G401 (cell line): ENCODE measurements around the gene PCNT. TPM values are rescaled to one million over a fixed set of nuclear protein-coding genes. Genes with fewer than 3 reads are reported as not detected.
"Not testable (repeated sequence)": the region's sequence is repeated elsewhere in the genome, so short reads cannot be mapped to it uniquely, and the experiment has no call there.

Experiments
- DNase-seq: peaks from one replicate; pipeline ENCODE4 v3.0.0-alpha.2; 2015; ENCODE audit warnings: low spot score
- in situ Hi-C: cut with HindIII; loops from 2 replicates; pipeline ENCODE4 v1.10.0; 2016; ENCODE audit warnings: low sequenced_read_pairs, mixed read lengths
- total RNA-seq: library from RNA; depleted of rRNA; stranded (reverse); fragments of >200 nt; shearing (Covaris generic); gene quantifications from 2 replicates; pipeline ENCODE4 v1.2.3, GENCODE V29; 2014

Gene PCNT
- total RNA-seq, 1 experiment from 2014 or later, result 33.5 TPM

- DNase-seq, result peak; percentile 94
- in situ Hi-C loops, result no loop called here
Measured at GRCh38 chr21:46458315-46459023, 134.5 kb downstream of the PCNT start, which contains the start of gene DIP2A. TSS of gene DIP2A (plus strand) at chr21:46458891. CDS start at chr21:46459132, 241 bp downstream.

DNA sequence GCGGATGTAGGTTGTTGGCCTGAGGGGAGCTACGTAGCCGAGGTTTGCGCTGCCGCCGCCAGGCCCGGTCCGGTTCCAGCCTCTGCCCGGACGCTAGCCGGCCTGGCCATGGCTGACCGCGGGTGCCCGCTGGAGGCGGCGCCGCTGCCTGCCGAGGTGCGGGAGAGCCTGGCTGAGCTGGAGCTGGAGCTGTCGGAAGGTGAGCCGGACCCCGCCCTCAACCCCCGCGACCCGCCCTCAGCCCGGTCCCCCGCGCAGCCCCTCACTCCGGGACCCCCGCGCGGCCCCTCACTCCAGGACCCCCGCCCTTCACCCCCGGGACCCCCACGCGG is 135.0 kb downstream of the PCNT start:
- in situ Hi-C loops, result no loop called here

GRCh38 chr21:46459356-46460112 is 135.6 kb downstream of the PCNT start:
- in situ Hi-C loops, result no loop called here
- DNase-seq, result peak; percentile 48

More for the DNA sequence above, 135.0 kb downstream of the PCNT start:
- DNase-seq, result no peak

- in situ Hi-C loops, result no loop called here
- peak; percentile 55 for DNase-seq
Measured at GRCh38 chr21:46461909-46462308, 138.0 kb downstream of the PCNT start.

- in situ Hi-C loops, DNase-seq: not testable (repeated sequence)
Measured at GRCh38 chr21:46465153-46465552, 141.2 kb downstream of the PCNT start.

DNA sequence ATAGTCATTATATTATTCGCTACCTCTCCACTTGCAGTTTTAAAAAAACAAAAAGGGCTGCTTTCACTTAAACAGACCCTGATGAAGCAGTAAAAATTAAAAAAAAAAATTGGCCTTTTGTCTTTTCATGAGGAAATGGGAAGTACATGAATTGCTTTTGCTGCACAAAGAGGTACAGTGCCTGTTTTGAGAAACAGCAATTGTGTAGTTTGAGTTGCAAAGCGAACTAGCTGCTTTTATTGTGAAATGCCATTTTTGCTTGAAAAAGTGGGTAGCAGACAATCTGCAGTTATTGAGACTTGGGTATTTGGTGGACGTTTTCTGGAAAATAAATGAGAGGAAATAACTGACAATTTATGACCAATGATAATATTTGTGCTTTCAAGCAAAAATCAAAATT is 141.7 kb downstream of the PCNT start:
- no peak for DNase-seq
- in situ Hi-C loops, result no loop called here

DNA sequence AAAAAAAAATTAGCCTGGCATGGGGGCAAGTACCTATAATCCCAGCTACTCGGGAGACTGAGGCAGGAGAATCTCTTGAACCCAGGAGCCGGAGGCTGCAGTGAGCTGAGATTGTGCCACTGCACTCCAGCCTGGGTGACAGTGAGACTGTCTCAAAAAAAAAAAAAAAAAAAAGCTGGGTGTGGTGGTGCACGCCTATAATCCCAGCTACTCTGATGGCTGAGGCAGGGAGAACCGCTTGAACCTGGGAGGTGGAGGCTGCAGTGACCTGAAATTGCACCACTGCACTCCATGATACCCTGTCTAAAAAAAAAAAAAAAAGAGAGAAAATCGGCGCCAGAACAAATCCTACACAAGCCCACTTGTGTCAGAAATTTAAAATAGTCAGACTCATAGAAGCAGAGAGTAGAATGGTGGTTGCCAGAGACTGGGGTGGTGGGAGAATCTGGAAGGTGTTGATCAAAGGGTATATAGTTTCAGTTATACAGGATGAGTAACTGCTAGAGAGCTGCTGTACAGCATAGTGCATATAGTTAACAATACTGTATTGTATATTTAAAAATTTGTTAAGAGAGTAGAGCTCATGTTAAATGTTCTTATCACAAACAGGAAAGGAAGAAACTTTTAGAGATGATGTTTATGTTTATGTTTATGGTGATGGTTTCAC is 144.3 kb downstream of the PCNT start:
- in situ Hi-C loops, result no loop called here
- no peak for DNase-seq

GRCh38 chr21:46469275-46469674 is 145.3 kb downstream of the PCNT start:
- no peak for DNase-seq
- in situ Hi-C loops, result no loop called here

DNA sequence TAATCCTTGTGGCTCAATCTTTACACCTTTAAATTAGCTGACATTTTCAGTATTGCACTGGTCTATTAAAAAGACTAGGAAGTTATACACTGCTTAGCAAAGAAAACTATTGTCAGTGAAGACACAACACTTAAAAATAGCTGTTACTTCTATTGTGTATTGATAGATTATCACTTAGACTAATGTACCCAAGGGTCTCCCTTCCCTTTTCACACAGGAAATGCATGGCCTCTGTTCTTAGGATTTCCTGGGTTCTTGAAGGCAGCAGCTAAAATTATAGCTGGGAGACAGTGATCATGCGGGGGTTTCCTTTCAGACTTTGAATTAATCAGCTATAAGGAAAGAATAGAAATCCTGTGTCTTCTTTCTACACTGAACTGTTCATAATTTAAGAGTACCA is 147.6 kb downstream of the PCNT start:
- in situ Hi-C loops, result no loop called here
- no peak for DNase-seq

DNA sequence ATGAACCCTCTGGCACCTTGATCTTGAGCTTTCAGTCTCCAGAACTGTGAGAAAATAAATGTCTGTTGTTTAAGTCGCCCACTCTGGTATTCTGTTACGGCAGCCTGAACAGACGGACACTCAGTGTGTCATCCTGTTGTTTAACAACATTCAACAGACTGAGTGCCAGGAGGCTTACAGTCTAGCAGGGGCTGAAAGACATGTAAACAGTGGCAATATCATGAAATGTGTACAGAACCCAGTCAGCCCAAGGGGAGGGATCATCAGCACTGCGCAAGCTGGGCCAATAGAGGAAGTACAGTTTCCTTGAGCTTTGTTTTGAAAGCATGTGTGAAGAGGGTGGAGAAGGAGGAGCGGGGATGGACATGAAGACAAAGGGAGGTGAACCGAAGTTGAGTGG is 148.3 kb downstream of the PCNT start:
- in situ Hi-C loops, result no loop called here
- peak; percentile 63 for DNase-seq

DNA sequence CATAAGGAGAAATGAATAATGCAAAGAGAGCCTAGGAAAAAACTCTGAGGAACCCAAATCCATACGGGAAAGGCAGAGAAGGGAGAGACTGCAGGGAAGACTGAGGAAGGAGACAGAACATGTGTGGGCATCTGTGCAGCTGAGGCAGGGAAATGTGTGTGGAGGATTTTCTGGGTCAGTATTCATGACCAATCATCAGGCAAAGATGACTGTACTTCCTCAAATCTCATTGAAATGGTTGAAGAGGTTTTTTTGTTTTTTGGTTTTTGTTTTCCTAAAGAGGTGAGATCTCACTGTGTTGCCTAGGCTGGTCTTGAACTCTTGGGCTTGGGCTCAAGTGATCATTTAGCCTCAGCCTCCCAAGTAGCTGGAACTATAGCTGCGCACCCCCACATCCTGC is 150.4 kb downstream of the PCNT start:
- no peak for DNase-seq
- in situ Hi-C loops, result no loop called here

GRCh38 chr21:46475296-46475695 is 151.3 kb downstream of the PCNT start:
- in situ Hi-C loops, result no loop called here
- DNase-seq, result no peak

DNA sequence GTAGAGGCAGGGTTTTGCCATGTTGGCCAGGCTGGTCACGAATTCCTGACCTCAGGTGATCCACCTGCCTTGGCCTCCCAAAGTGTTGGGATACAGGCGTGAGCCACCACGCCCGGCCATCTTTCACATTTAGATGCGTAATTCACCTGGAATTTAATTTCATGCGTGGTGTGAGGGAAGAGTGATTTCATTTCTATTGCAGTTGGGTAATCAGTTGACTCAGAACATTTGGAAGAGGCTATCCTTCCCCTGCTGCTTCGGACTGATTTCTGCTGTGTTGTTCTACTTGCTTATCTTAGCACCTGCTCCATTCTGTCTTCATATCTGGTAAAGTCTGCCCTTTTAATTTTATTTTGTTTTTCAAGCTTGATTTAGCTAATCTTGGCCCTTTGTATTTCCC is 153.8 kb downstream of the PCNT start:
- in situ Hi-C loops, result no loop called here
- DNase-seq, result no peak

DNA sequence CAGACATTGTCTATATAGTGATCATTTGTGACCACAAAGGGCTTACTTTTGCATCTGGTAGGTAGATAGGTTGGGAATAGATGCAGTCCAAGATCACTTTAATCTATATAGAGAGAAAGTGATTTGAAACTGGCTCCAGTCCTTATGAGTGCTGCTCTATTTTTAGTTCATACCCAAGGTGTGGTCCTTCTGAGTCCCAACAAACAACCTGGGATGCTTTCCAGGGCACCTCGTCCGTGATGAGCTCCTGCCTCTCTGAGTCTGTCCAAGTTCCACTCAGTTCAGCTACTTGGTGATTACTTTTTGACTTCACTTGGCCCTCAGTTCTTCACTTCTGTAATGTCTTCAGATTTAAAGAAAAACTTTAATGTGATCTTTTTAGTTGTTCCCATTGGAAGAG is 155.0 kb downstream of the PCNT start:
- in situ Hi-C loops, result no loop called here
- DNase-seq, result no peak

GRCh38 chr21:46480466-46480865 is 156.5 kb downstream of the PCNT start:
- no peak for DNase-seq
- in situ Hi-C loops, result no loop called here

DNA sequence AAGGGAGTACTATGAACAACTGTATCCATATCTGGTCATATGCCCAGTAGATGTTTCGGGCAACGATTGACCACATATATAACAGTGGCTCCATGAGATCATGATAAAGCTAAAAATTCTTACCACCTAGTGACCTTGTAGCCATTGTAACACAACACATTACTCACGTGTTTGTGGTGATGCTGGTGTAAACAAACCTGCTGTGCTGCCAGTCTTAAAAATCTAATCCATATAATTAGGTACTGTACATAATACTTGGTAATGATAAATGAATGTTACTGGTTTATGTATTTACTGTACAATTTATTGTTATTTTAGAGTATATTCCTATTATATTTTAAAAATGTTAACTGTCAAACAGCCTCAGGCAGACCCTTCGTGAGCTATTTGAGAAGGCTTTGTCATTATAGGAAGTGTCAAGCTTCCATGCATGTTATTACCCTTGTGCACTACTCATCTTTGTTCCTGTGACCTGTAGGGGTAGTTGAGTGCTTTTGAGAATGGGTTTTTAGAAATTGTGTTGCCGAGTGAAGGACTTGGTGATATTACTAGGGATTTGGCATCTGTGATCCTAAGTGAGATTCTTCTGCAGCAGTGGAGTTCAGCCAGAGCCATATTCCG is 158.4 kb downstream of the PCNT start:
- in situ Hi-C loops, result no loop called here
- no peak for DNase-seq

DNA sequence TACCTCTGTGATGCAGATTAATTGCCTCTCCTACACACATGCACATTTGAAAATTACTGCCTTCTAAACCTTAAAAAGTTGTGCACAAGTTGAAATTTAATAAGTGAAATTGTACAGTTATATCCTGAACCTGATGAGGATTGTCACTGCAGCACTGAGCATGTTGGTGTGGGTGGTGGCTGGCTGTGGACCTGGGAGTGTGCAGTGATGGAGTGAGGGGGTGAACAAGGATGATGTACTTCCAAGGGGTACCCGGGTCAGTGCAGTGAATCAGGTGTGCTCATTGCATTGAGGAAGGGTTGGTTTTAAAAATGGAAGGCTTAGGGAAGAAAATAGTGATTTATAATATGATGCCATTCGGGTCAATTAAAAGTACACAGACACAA is 158.9 kb downstream of the PCNT start:
- in situ Hi-C loops, result no loop called here

GRCh38 chr21:46483300-46484295 is 159.6 kb downstream of the PCNT start:
- DNase-seq, result no peak
- in situ Hi-C loops, result no loop called here

More for the DNA sequence above, 158.9 kb downstream of the PCNT start:
- no peak for DNase-seq
